Measurements from ENCODE around the gene ASPA.

GRCh38 chr17:3503285-3503684, 27.5 kb downstream of the ASPA start:
- no peak for TF ChIP-seq CTCF (IDR thresholded peaks at IDR 0.05)
- no peak for TF ChIP-seq POLR2A (IDR thresholded peaks at IDR 0.05)
